HL-60 (cell line): ENCODE measurements around the gene PIK3C3.

Experiments used
- CTCF ChIP-seq: IDR thresholded peaks from one replicate; pipeline ENCODE4 v1.5.1; 2011; ENCODE audit warnings: low read length, control low read depth, inconsistent platforms; ENCODE audit not compliant: insufficient read depth
- GABPA ChIP-seq: IDR thresholded peaks from 2 replicates; pipeline ENCODE4 v1.6.1; 2012; ENCODE audit warnings: low read depth
- POLR2AphosphoS5 ChIP-seq: IDR thresholded peaks from 2 replicates; pipeline ENCODE4 v1.6.1; 2012; ENCODE audit warnings: low read depth
- SPI1 ChIP-seq: IDR thresholded peaks from 2 replicates; pipeline ENCODE4 v1.6.1; 2012; ENCODE audit warnings: low read depth, mild to moderate bottlenecking, borderline replicate concordance
- TF ChIP-seq, protein P1 (sequence below): IDR thresholded peaks from 2 replicates; pipeline ENCODE4 v1.6.1; 2012; ENCODE audit warnings: low read depth; ENCODE audit not compliant: insufficient replicate concordance

- TF ChIP-seq CTCF = no peak
- no peak for TF ChIP-seq GABPA
- TF ChIP-seq POLR2AphosphoS5 = no peak
- TF ChIP-seq, protein P1, sequence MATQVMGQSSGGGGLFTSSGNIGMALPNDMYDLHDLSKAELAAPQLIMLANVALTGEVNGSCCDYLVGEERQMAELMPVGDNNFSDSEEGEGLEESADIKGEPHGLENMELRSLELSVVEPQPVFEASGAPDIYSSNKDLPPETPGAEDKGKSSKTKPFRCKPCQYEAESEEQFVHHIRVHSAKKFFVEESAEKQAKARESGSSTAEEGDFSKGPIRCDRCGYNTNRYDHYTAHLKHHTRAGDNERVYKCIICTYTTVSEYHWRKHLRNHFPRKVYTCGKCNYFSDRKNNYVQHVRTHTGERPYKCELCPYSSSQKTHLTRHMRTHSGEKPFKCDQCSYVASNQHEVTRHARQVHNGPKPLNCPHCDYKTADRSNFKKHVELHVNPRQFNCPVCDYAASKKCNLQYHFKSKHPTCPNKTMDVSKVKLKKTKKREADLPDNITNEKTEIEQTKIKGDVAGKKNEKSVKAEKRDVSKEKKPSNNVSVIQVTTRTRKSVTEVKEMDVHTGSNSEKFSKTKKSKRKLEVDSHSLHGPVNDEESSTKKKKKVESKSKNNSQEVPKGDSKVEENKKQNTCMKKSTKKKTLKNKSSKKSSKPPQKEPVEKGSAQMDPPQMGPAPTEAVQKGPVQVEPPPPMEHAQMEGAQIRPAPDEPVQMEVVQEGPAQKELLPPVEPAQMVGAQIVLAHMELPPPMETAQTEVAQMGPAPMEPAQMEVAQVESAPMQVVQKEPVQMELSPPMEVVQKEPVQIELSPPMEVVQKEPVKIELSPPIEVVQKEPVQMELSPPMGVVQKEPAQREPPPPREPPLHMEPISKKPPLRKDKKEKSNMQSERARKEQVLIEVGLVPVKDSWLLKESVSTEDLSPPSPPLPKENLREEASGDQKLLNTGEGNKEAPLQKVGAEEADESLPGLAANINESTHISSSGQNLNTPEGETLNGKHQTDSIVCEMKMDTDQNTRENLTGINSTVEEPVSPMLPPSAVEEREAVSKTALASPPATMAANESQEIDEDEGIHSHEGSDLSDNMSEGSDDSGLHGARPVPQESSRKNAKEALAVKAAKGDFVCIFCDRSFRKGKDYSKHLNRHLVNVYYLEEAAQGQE = no peak
- no peak for TF ChIP-seq SPI1
Observed at GRCh38 chr18:41966943-41967342, 11.9 kb downstream of the PIK3C3 start.
